RPMI7951 (cell line): ENCODE results near the gene RAB2B. TPM values are rescaled to one million over a fixed set of nuclear protein-coding genes. Genes with fewer than 3 reads are reported as not detected.

Experiments used
- total RNA-seq: library from RNA; depleted of rRNA; stranded (reverse); fragments of >200 nt; shearing (Covaris generic); gene quantifications from 2 replicates; pipeline ENCODE4 v1.2.3, GENCODE V29; 2014; rRNA removed

Gene RAB2B
- total RNA-seq, 1 experiment from 2014 or later, result 12.6 TPM

Other genes starting within 250 kb of the RAB2B start
- gene HNRNPC, start 207.5 kb downstream of the RAB2B start, total RNA-seq, result 559 and 723 TPM in 2 replicates
- gene RPGRIP1, start 196.9 kb downstream of the RAB2B start, total RNA-seq, result 0.12 TPM in 1 of 2 replicates, not detected in the other
- gene SUPT16H, start 92.9 kb downstream of the RAB2B start, total RNA-seq, result 68.8 and 69.0 TPM in 2 replicates
- gene CHD8, start 20.8 kb downstream of the RAB2B start, total RNA-seq, result 28.6 and 30.4 TPM in 2 replicates
- 13.1 and 14.4 TPM in 2 replicates for gene TOX4, start 236 bp upstream of the RAB2B start, total RNA-seq
- 48.9 and 52.1 TPM in 2 replicates for gene METTL3, start 34.4 kb upstream of the RAB2B start, total RNA-seq
- 0.48 and 1.1 TPM in 2 replicates for gene SALL2, start 49.4 kb upstream of the RAB2B start, total RNA-seq
- gene OR10G3, start 103.1 kb upstream of the RAB2B start, total RNA-seq, result not detected in 2 replicates
- not detected in 2 replicates for gene OR10G2, start 158.0 kb upstream of the RAB2B start, total RNA-seq
- not detected in 2 replicates for gene OR4E2, start 176.9 kb upstream of the RAB2B start, total RNA-seq
- not detected in 2 replicates for gene OR4E1, start 196.9 kb upstream of the RAB2B start, total RNA-seq